ENCODE data around the gene BMPR1A.

DNA sequence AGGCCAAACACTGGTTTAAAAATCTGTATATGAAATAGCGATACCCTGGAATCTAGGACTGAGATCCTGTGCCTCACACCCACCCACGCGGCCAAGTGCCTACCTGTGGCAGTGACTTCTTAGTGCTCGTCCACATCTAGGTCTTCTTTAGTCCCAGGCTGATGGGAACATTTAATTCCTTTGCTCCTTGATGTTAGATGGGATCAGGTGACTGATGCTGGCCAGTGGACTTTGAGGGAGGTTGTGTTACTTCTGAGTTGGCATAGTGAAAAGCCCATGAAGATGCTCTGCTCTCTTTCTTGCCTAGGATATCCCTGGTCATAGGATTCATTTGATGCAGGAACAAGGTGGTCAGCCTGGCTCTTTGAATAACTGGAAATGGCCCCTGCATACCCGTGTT is 59.2 kb downstream of the BMPR1A start:
- TF ChIP-seq EZH2phosphoT487 (IDR thresholded peaks at IDR 0.05; ENCODE audit: borderline replicate concordance, low read depth, low read length) = no peak
- TF ChIP-seq, protein P1, sequence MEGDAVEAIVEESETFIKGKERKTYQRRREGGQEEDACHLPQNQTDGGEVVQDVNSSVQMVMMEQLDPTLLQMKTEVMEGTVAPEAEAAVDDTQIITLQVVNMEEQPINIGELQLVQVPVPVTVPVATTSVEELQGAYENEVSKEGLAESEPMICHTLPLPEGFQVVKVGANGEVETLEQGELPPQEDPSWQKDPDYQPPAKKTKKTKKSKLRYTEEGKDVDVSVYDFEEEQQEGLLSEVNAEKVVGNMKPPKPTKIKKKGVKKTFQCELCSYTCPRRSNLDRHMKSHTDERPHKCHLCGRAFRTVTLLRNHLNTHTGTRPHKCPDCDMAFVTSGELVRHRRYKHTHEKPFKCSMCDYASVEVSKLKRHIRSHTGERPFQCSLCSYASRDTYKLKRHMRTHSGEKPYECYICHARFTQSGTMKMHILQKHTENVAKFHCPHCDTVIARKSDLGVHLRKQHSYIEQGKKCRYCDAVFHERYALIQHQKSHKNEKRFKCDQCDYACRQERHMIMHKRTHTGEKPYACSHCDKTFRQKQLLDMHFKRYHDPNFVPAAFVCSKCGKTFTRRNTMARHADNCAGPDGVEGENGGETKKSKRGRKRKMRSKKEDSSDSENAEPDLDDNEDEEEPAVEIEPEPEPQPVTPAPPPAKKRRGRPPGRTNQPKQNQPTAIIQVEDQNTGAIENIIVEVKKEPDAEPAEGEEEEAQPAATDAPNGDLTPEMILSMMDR (conservative IDR thresholded peaks at IDR 0.05; ENCODE audit: low read length) = no peak

Data from OCI-LY7 (cell line).